LNCaP clone FGC (cell line): Measurements from ENCODE around the gene ACSS1.

Experiments used
- DNase-seq: peaks from one replicate; pipeline ENCODE4 v3.0.0-alpha.2; 2011; ENCODE audit warnings: low read depth
- H3K4me3 ChIP-seq: 2 replicates; pipeline ENCODE4 v1.5.1; 2011; ENCODE audit warnings: mild to moderate bottlenecking, low read depth, low read length, control low read depth
- TF ChIP-seq, protein P1 (sequence below): IDR thresholded peaks from 2 replicates; pipeline ENCODE4 v1.5.1; 2012; ENCODE audit warnings: mild to moderate bottlenecking; ENCODE audit not compliant: control insufficient read depth, insufficient read depth; ENCODE audit errors: extremely low read depth

The ACSS1 gene

GRCh38 chr20:25012616-25013189 lies 45.2 kb downstream of the ACSS1 start:
- DNase-seq: no peak
- TF ChIP-seq, protein P1, sequence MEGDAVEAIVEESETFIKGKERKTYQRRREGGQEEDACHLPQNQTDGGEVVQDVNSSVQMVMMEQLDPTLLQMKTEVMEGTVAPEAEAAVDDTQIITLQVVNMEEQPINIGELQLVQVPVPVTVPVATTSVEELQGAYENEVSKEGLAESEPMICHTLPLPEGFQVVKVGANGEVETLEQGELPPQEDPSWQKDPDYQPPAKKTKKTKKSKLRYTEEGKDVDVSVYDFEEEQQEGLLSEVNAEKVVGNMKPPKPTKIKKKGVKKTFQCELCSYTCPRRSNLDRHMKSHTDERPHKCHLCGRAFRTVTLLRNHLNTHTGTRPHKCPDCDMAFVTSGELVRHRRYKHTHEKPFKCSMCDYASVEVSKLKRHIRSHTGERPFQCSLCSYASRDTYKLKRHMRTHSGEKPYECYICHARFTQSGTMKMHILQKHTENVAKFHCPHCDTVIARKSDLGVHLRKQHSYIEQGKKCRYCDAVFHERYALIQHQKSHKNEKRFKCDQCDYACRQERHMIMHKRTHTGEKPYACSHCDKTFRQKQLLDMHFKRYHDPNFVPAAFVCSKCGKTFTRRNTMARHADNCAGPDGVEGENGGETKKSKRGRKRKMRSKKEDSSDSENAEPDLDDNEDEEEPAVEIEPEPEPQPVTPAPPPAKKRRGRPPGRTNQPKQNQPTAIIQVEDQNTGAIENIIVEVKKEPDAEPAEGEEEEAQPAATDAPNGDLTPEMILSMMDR: no peak
- H3K4me3 ChIP-seq: no peak overlapping the region

GRCh38 chr20:25011831-25012241 lies 46.1 kb downstream of the ACSS1 start:
- TF ChIP-seq, protein P1: no peak
- DNase-seq: peak; percentile 71
- no peak overlapping the region for H3K4me3 ChIP-seq

- TF ChIP-seq, protein P1: no peak
- DNase-seq: no peak
- H3K4me3 ChIP-seq: no peak overlapping the region
Measured at GRCh38 chr20:25011261-25011660, 46.7 kb downstream of the ACSS1 start.

GRCh38 chr20:25009218-25010145 lies 48.5 kb downstream of the ACSS1 start:
- no peak for DNase-seq
- H3K4me3 ChIP-seq: no peak overlapping the region
- TF ChIP-seq, protein P1: no peak

DNA sequence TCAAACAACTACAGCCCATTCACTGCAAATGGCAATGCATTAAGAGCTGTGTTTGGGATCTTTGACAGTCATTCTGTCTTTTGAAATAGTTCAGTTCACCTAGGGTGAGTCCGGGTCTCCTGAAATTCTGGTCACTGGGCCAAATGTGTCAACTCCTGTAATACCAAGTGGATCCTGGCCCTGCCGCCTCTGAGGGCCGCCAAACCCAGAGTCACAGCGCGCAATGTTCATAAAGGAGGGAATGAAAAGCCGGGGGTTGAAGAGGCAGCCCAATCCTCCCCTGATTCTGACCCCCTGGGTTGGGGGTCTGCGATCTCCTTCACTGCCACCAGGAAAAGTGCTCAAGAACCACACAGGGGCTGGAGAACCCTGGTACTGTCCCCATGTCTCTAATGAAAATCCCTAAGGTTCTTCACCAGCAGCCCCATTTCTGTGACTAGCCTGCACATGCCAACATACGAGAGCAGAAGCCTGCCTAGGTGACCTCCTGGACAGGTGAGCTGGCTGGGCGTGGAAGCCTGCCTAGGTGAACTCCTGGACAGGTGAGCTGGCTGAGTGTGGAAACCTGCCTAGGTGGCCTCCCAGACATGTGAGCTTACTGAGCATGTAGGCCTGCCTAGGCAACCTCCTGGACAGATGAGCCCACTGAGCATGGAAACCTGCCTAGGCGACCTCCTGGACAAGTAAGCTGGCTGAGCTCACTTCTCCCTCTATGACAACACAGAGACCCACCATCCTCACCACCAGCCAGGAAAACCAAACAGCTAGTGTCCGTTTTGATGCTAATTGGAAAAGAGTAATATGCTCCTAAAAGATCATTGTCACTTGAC lies 49.3 kb downstream of the ACSS1 start:
- DNase-seq: no peak
- TF ChIP-seq, protein P1: no peak
- no peak overlapping the region for H3K4me3 ChIP-seq

DNA sequence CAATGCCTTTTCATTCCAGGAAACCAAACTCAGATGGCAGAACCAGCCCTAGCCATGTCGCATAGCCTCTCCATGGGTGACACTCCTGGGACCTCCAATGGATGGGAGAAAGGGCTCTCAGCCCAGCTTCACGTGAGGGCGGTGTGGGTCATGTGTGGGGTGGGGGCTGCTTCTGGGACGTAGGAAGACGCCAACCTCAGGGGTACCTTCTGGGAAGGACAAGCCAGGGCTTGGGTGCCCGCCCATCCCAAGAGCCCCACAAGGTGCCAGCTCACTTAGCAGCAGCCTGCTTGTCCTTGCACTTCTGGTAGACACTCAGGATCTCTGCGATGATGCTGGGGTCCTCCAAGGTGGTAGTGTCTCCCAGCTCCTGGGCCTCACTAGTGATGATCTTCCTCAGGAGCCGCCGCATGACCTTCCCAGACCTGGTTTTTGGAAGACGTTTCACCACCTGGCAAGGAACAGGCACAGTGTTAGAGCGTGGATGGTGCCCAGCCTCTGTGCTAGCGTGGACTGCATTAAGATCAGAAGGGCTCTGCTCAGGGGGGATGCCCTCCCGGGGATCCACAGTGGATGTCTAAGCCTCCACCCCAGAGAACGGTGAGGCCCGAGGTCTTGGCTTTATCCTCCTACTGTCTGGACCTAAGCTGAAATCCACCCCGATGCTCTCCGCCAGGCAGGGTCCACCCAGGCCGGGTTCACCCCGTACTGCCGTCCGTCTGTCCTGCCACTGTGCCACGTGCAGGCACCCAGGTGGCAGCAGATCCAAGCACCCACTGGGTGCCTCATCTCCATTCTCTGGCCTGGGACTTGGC lies 50.2 kb downstream of the ACSS1 start:
- H3K4me3 ChIP-seq: no peak overlapping the region
- TF ChIP-seq, protein P1: no peak
- DNase-seq: no peak
